Skeletal muscle tissue (tissue), 4 donors: Measurements from ENCODE around the gene KRT8. TPM values are rescaled to one million over a fixed set of nuclear protein-coding genes. Genes with fewer than 3 reads are reported as not detected.

Experiments
- H3K27ac ChIP-seq: one replicate; pipeline ENCODE4 v1.7.0; 2013; ENCODE audit warnings: mild to moderate bottlenecking, low read depth, low read length, inconsistent platforms
- H3K27me3 ChIP-seq, 3 donors: one replicate each; pipeline ENCODE4 v1.7.0; 2013; ENCODE audit warnings: low read length in 3 of 3; ENCODE audit not compliant: control insufficient read depth in 3 of 3, insufficient read depth in 3 of 3
- H3K36me3 ChIP-seq, 3 donors: one replicate each; pipeline ENCODE4 v1.7.0; 2013; ENCODE audit warnings: low read length in 3 of 3; ENCODE audit not compliant: control insufficient read depth in 3 of 3, insufficient read depth in 3 of 3
- H3K4me1 ChIP-seq, 3 donors: one replicate each; pipeline ENCODE4 v1.7.0; 2013; ENCODE audit warnings: low read length in 3 of 3, mild to moderate bottlenecking in 3 of 3; ENCODE audit not compliant: control insufficient read depth in 3 of 3, insufficient read depth in 3 of 3
- H3K4me3 ChIP-seq, 3 donors: one replicate each; pipeline ENCODE4 v1.7.0; 2013; ENCODE audit warnings: low read length in 3 of 3
- H3K9ac ChIP-seq, 3 donors: one replicate each; pipeline ENCODE4 v1.7.0; 2013; ENCODE audit warnings: low read length in 3 of 3, mild to moderate bottlenecking in 3 of 3, moderate library complexity in 2 of 3, low read depth in 1 of 3
- H3K9me3 ChIP-seq, 3 donors: one replicate each; pipeline ENCODE4 v1.7.0; 2013; ENCODE audit warnings: low read length in 3 of 3; ENCODE audit not compliant: control insufficient read depth in 3 of 3
- total RNA-seq: library from RNA; depleted of rRNA; stranded (reverse); fragments of >200 nt; gene quantifications from one replicate; pipeline ENCODE4 v1.2.3, GENCODE V29; 2014
- donor health status: Osteomylitis.

Gene KRT8
- total RNA-seq, 1 donor from 2014 or later: 1.6 TPM

GRCh38 chr12:52848661-52849255 is 56.1 kb downstream of the KRT8 start, which contains the start of gene KRT78:
Gene KRT78 (minus strand): TSS chr12:52848994. CDS start chr12:52848930, 64 bp downstream.
- H3K27me3 ChIP-seq: peaks cover 0 to 25% (median 17%) of the 10 kb centered on the region in 3 donors
- H3K9me3 ChIP-seq: no peaks in the 10 kb centered on the region
- no peaks in the 10 kb centered on the region for H3K36me3 ChIP-seq
- H3K9ac ChIP-seq: no peak within 1 kb of the TSS
- no peak within 1 kb of the TSS for H3K27ac ChIP-seq
- H3K4me1 ChIP-seq: no peaks in the 10 kb centered on the region
- H3K4me3 ChIP-seq: no peak within 1 kb of the TSS

- H3K4me1 ChIP-seq: no peaks in the 10 kb centered on the region
- H3K36me3 ChIP-seq: no peaks in the 10 kb centered on the region
- no peak overlapping the region for H3K4me3 ChIP-seq
- no peak overlapping the region for H3K27ac ChIP-seq
- no peak overlapping the region for H3K9ac ChIP-seq
- peaks cover 0 to 24% (median 17%) of the 10 kb centered on the region in 3 donors for H3K27me3 ChIP-seq
- H3K9me3 ChIP-seq: no peaks in the 10 kb centered on the region
Observed at GRCh38 chr12:52847335-52848102, 57.4 kb downstream of the KRT8 start.

Other genes with a start within 250 kb of the KRT8 start
- 2.1 TPM for gene KRT1, start 224.7 kb downstream of the KRT8 start, total RNA-seq
- gene KRT77, start 201.6 kb downstream of the KRT8 start, total RNA-seq: not detected
- not detected for gene KRT76, start 127.7 kb downstream of the KRT8 start, total RNA-seq
- not detected for gene KRT3, start 109.0 kb downstream of the KRT8 start, total RNA-seq
- not detected for gene KRT4, start 91.0 kb downstream of the KRT8 start, total RNA-seq
- gene KRT79, start 70.8 kb downstream of the KRT8 start, total RNA-seq: 1.6 TPM
- gene KRT78, start 56.1 kb downstream of the KRT8 start, total RNA-seq: not detected
- gene KRT18, start 44.0 kb upstream of the KRT8 start, total RNA-seq: 4.2 TPM
- 1,005 TPM for gene EIF4B, start 101.4 kb upstream of the KRT8 start, total RNA-seq
- 21.9 TPM for gene TNS2, start 145.0 kb upstream of the KRT8 start, total RNA-seq
- gene SPRYD3, start 174.3 kb upstream of the KRT8 start, total RNA-seq: 13.0 TPM
- gene IGFBP6, start 192.6 kb upstream of the KRT8 start, total RNA-seq: 89.8 TPM
- under 0.01 TPM for gene SOAT2, start 198.4 kb upstream of the KRT8 start, total RNA-seq